ENCODE measurements around the gene NOD1.
A peak's percentile ranks its signal among the peaks of the same experiment; 100 is the strongest.

The NOD1 gene

GRCh38 chr7:30424506-30424905 lies 54.1 kb downstream of the NOD1 start:
- TF ChIP-seq EZH2 (IDR thresholded peaks at IDR 0.05; ENCODE audit: borderline replicate concordance, low read depth, low read length, severe bottlenecking), result no peak
- TF ChIP-seq CTCF (IDR thresholded peaks at IDR 0.05; ENCODE audit: borderline replicate concordance, extremely low read depth, low read length, poor library complexity, severe bottlenecking), result no peak
- no peaks in the 10 kb centered on the region for H3K9me3 ChIP-seq (ENCODE audit: insufficient read depth, low read length, severe bottlenecking)
- no peak overlapping the region for H3K4me2 ChIP-seq (ENCODE audit: insufficient read depth, low read length)
- no peaks in the 10 kb centered on the region for H3K27me3 ChIP-seq (ENCODE audit: insufficient read depth, low read length, poor library complexity)
- no peak overlapping the region for H3K27ac ChIP-seq (ENCODE audit: low read length)
- no peaks in the 10 kb centered on the region for H4K20me1 ChIP-seq (ENCODE audit: insufficient read depth, low read length)
- DNase-seq, result no peak
- no peaks in the 10 kb centered on the region for H3K4me1 ChIP-seq (ENCODE audit: insufficient read depth, low read length)
- peaks cover 50% of the 10 kb centered on the region for H3K36me3 ChIP-seq (ENCODE audit: insufficient read depth, low read length)
- no peak overlapping the region for H3K9ac ChIP-seq (ENCODE audit: low read depth, low read length)
- H3K4me3 ChIP-seq (ENCODE audit: low read depth in 1 of 2, low read length in 2 of 2), result no peak overlapping the region
- no peak for ATAC-seq (ENCODE audit: insufficient read depth, low read depth)
- H3K79me2 ChIP-seq (ENCODE audit: insufficient read depth, low read length), result no peaks in the 10 kb centered on the region
- H2AFZ ChIP-seq (ENCODE audit: low read depth, low read length), result no peak overlapping the region

GRCh38 chr7:30423788-30424505 lies 54.6 kb downstream of the NOD1 start:
- no peak overlapping the region for H3K9ac ChIP-seq (ENCODE audit: low read depth, low read length)
- H3K4me1 ChIP-seq (ENCODE audit: insufficient read depth, low read length), result no peaks in the 10 kb centered on the region
- no peak overlapping the region for H3K4me3 ChIP-seq (ENCODE audit: low read depth in 1 of 2, low read length in 2 of 2)
- H3K9me3 ChIP-seq (ENCODE audit: insufficient read depth, low read length, severe bottlenecking), result no peaks in the 10 kb centered on the region
- peaks cover 46% of the 10 kb centered on the region for H3K36me3 ChIP-seq (ENCODE audit: insufficient read depth, low read length)
- H3K27ac ChIP-seq (ENCODE audit: low read length), result no peak overlapping the region
- H3K4me2 ChIP-seq (ENCODE audit: insufficient read depth, low read length), result no peak overlapping the region
- DNase-seq (no peak), ATAC-seq (ENCODE audit: insufficient read depth, low read depth) (peak; percentile 41; the same call in 2 of the 3 replicates)
- no peaks in the 10 kb centered on the region for H3K79me2 ChIP-seq (ENCODE audit: insufficient read depth, low read length)
- H4K20me1 ChIP-seq (ENCODE audit: insufficient read depth, low read length), result no peaks in the 10 kb centered on the region
- H3K27me3 ChIP-seq (ENCODE audit: insufficient read depth, low read length, poor library complexity), result no peaks in the 10 kb centered on the region
- TF ChIP-seq CTCF (IDR thresholded peaks at IDR 0.05; ENCODE audit: borderline replicate concordance, extremely low read depth, low read length, poor library complexity, severe bottlenecking) (no peak), EZH2 (IDR thresholded peaks at IDR 0.05; ENCODE audit: borderline replicate concordance, low read depth, low read length, severe bottlenecking) (no peak)
- H2AFZ ChIP-seq (ENCODE audit: low read depth, low read length), result no peak overlapping the region

- Histone ChIP-seq H3K9me3 (ENCODE audit: insufficient read depth, low read length, severe bottlenecking) (no peaks in the 10 kb centered on the region), H3K4me2 (ENCODE audit: insufficient read depth, low read length) (no peak overlapping the region), H4K20me1 (ENCODE audit: insufficient read depth, low read length) (no peaks in the 10 kb centered on the region), H2AFZ (ENCODE audit: low read depth, low read length) (no peak overlapping the region), H3K36me3 (ENCODE audit: insufficient read depth, low read length) (peaks cover 41% of the 10 kb centered on the region), H3K4me3 (ENCODE audit: low read depth in 1 of 2, low read length in 2 of 2) (no peak overlapping the region), H3K79me2 (ENCODE audit: insufficient read depth, low read length) (no peaks in the 10 kb centered on the region), H3K27ac (ENCODE audit: low read length) (no peak overlapping the region), H3K27me3 (ENCODE audit: insufficient read depth, low read length, poor library complexity) (no peaks in the 10 kb centered on the region), H3K9ac (ENCODE audit: low read depth, low read length) (no peak overlapping the region), H3K4me1 (ENCODE audit: insufficient read depth, low read length) (no peaks in the 10 kb centered on the region)
- no peak for TF ChIP-seq EZH2 (IDR thresholded peaks at IDR 0.05; ENCODE audit: borderline replicate concordance, low read depth, low read length, severe bottlenecking)
- TF ChIP-seq CTCF (IDR thresholded peaks at IDR 0.05; ENCODE audit: borderline replicate concordance, extremely low read depth, low read length, poor library complexity, severe bottlenecking), result no peak
- no peak for DNase-seq
- ATAC-seq (ENCODE audit: insufficient read depth, low read depth), result no peak
Measured at GRCh38 chr7:30422922-30423321, 55.7 kb downstream of the NOD1 start.
